A549 (cell line): Measurements from ENCODE around the gene ASZ1. TPM values are rescaled to one million over a fixed set of nuclear protein-coding genes. Genes with fewer than 3 reads are reported as not detected.

ENCODE experiments used
- ATAC-seq, 2 experiments: fragments of 200-7000 bp in 1 of 2; fragments of >200 bp in 1 of 2; cut with Nextera tagmentation in 1 of 2; cut with Tn5 transposase in 1 of 2; 3 replicates each; pipeline versions ENCODE4 v1.8.0 to v1.9.1; 2018 to 2020; ENCODE audit warnings: mild to moderate bottlenecking in 1 of 2, moderate library complexity in 1 of 2
- CTCF ChIA-PET: fragments of 300-600 bp; sonication (Branson Sonifier 250); formaldehyde crosslinking; extraction: SDS; loops from one replicate; lab custom pipeline; 2021; ENCODE audit warnings: antibody characterized with exemption, inconsistent platforms; lab: Yijun Ruan, JAX
- POLR2A ChIA-PET: fragments of 350-600 bp; formaldehyde crosslinking; extraction: SDS; loops from one replicate; lab custom pipeline; 2021; ENCODE audit warnings: antibody characterized with exemption, inconsistent platforms; lab: Yijun Ruan, JAX
- DNase-seq, 2 experiments: peaks; one replicate each; pipeline versions ENCODE4 v3.0.0 to v3.0.0-alpha.2; 2011 to 2016; ENCODE audit warnings: low read depth in 1 of 2, low spot score in 1 of 2
- FAIRE-seq: peaks from 2 replicates; lab custom pipeline; 2011; peaks lifted over from hg19 to GRCh38; lab: Jason Lieb, UNC
- H3K27ac ChIP-seq, 2 experiments: fragments of >200 bp; sonication (Bioruptor Twin); formaldehyde crosslinking; 3 replicates each; pipeline ENCODE4 v1.5.1; 2016 to 2017
- H3K4me1 ChIP-seq: fragments of >200 bp; sonication (Bioruptor Twin); formaldehyde crosslinking; 3 replicates; pipeline ENCODE4 v1.6.1; 2016
- H3K4me2 ChIP-seq: fragments of >200 bp; sonication (Bioruptor Twin); formaldehyde crosslinking; 3 replicates; pipeline ENCODE4 v1.6.1; 2016
- H3K4me3 ChIP-seq: fragments of >200 bp; sonication (Bioruptor Twin); formaldehyde crosslinking; 3 replicates; pipeline ENCODE4 v1.5.1; 2016
- H3K9me3 ChIP-seq: fragments of >200 bp; sonication (Bioruptor Twin); formaldehyde crosslinking; 3 replicates; pipeline ENCODE4 v1.6.1; 2016
- BCL3 ChIP-seq: fragments of >200 bp; sonication (Bioruptor Twin); formaldehyde crosslinking; IDR thresholded peaks from 3 replicates; pipeline ENCODE4 v1.6.1; 2016
- CEBPB ChIP-seq, 2 experiments: fragments of >200 bp in 1 of 2; sonication (Bioruptor Twin) in 1 of 2; formaldehyde crosslinking in 1 of 2; IDR thresholded peaks; 2 replicates each; pipeline ENCODE4 v1.6.1; 2012 to 2016
- EHMT2 ChIP-seq: fragments of 200-600 bp; sonication (generic); IDR thresholded peaks from 2 replicates; pipeline ENCODE4 v1.6.1; 2016; ENCODE audit warnings: antibody characterized with exemption, low read depth, mild to moderate bottlenecking, moderate library complexity
- EP300 ChIP-seq, 2 experiments: fragments of >200 bp; sonication (Bioruptor Twin); formaldehyde crosslinking; IDR thresholded peaks; 2 replicates in 1 of 2; 3 replicates in 1 of 2; pipeline ENCODE4 v1.6.1; 2016 to 2017
- FOSL2 ChIP-seq, 2 experiments: fragments of 450-650 bp in 1 of 2; fragments of >200 bp in 1 of 2; sonication (Bioruptor Twin) in 1 of 2; formaldehyde crosslinking; IDR thresholded peaks; 2 replicates each; pipeline versions ENCODE4 v1.5.0 to v1.6.1; 2016 to 2020; ENCODE audit warnings: mild to moderate bottlenecking in 1 of 2, moderate library complexity in 1 of 2
- FOXS1 ChIP-seq: fragments of 250-450 bp; sonication (Bioruptor Pico); IDR thresholded peaks from 2 replicates; pipeline ENCODE4 v1.5.0; 2020; ENCODE audit warnings: mild to moderate bottlenecking, moderate library complexity
- GATA3 ChIP-seq: IDR thresholded peaks from 2 replicates; pipeline ENCODE4 v1.6.1; 2012; ENCODE audit warnings: borderline replicate concordance
- HDAC2 ChIP-seq: fragments of 200-600 bp; sonication (generic); IDR thresholded peaks from 2 replicates; pipeline ENCODE4 v1.6.1; 2016
- HEYL ChIP-seq: fragments of 250-450 bp; sonication (Bioruptor Pico); IDR thresholded peaks from 2 replicates; pipeline ENCODE4 v1.8.0; 2021; ENCODE audit warnings: mild to moderate bottlenecking, moderate library complexity
- HMGXB4 ChIP-seq: fragments of 250-450 bp; sonication (Bioruptor Pico); IDR thresholded peaks from 2 replicates; pipeline ENCODE4 v1.5.0; 2021; ENCODE audit warnings: mild to moderate bottlenecking, moderate library complexity, borderline replicate concordance
- HOXB5 ChIP-seq: fragments of 250-450 bp; sonication (Bioruptor Pico); IDR thresholded peaks from 2 replicates; pipeline ENCODE4 v1.5.0; 2020; ENCODE audit warnings: mild to moderate bottlenecking, moderate library complexity
- KDM5A ChIP-seq: fragments of 200-600 bp; sonication (generic); IDR thresholded peaks from 2 replicates; pipeline ENCODE4 v1.6.1; 2016; ENCODE audit warnings: antibody characterized with exemption, mild to moderate bottlenecking
- NFE2L2 ChIP-seq: fragments of 150-350 bp; conservative IDR thresholded peaks from 2 replicates; pipeline ENCODE4 v1.6.1; 2014; ENCODE audit warnings: low read length
- NR3C1 ChIP-seq: fragments of >200 bp; sonication (Bioruptor Twin); formaldehyde crosslinking; IDR thresholded peaks from 3 replicates; pipeline ENCODE4 v1.6.1; 2017
- PBX3 ChIP-seq: IDR thresholded peaks from 2 replicates; pipeline ENCODE4 v1.6.1; 2012
- PHF8 ChIP-seq: fragments of 200-600 bp; sonication (generic); IDR thresholded peaks from 2 replicates; pipeline ENCODE4 v1.6.1; 2016; ENCODE audit warnings: low read depth, mild to moderate bottlenecking, antibody characterized with exemption, moderate library complexity, borderline replicate concordance
- RAD21 ChIP-seq, 2 experiments: fragments of >200 bp in 1 of 2; sonication (Bioruptor Twin) in 1 of 2; formaldehyde crosslinking in 1 of 2; IDR thresholded peaks in 1 of 2; conservative IDR thresholded peaks in 1 of 2; 2 replicates in 1 of 2; 3 replicates in 1 of 2; pipeline ENCODE4 v1.6.1; 2012 to 2018; ENCODE audit warnings: inconsistent platforms in 1 of 2
- RNF2 ChIP-seq: fragments of 200-600 bp; sonication (generic); IDR thresholded peaks from 2 replicates; pipeline ENCODE4 v1.6.1; 2016; ENCODE audit warnings: low read depth, mild to moderate bottlenecking, antibody characterized with exemption, moderate library complexity, borderline replicate concordance
- USF2 ChIP-seq: fragments of 450-650 bp; IDR thresholded peaks from 2 replicates; pipeline ENCODE4 v1.6.1; 2014; ENCODE audit warnings: antibody characterized with exemption
- ZFP36 ChIP-seq: fragments of 450-650 bp; IDR thresholded peaks from 2 replicates; pipeline ENCODE4 v1.6.1; 2014; ENCODE audit warnings: borderline replicate concordance; ENCODE audit not compliant: partially characterized antibody
- WGBS: methylation state at CpG from one replicate; pipeline ENCODE4 v1.1.6; 2017; ENCODE audit errors: missing lambda C conversion rate; 5-methylcytosine and 5-hydroxymethylcytosine counted together
- polyA plus RNA-seq, 4 experiments: library from polyadenylated mRNA; depleted of rRNA in 3 of 4; stranded (reverse); fragments of >200 nt; fragmentation: RNase III in 1 of 4; extraction: RNeasy Plus Mini Kit Qiagen cat#74134 plus additional on column Dnase treatment in 1 of 4; gene quantifications; 2 replicates in 3 of 4; 3 replicates in 1 of 4; pipeline ENCODE4 v1.2.3, GENCODE V29; 2011 to 2017

Gene ASZ1
- polyA plus RNA-seq, 2 of the 4 experiments (the other 2 are of a cell fraction): not detected

GRCh38 chr7:117412946-117413559 is 14.2 kb downstream of the ASZ1 start:
- no peak for FAIRE-seq
- TF ChIP-seq ZFP36: no peak
- TF ChIP-seq HMGXB4 (CRISPR knock-in tag): no peak
- no peak for TF ChIP-seq RNF2
- TF ChIP-seq HDAC2: no peak
- TF ChIP-seq FOSL2 (IDR thresholded peaks at IDR 0.05): no peak
- TF ChIP-seq FOSL2 (CRISPR knock-in tag; IDR thresholded peaks at IDR 0.05): no peak
- TF ChIP-seq NFE2L2: no peak
- TF ChIP-seq HOXB5 (CRISPR knock-in tag): no peak
- no peak for TF ChIP-seq CEBPB (IDR thresholded peaks at IDR 0.05)
- TF ChIP-seq USF2: no peak
- TF ChIP-seq RAD21 (conservative IDR thresholded peaks at IDR 0.05 in 1 of 2, IDR thresholded peaks at IDR 0.05 in 1 of 2): no peak
- TF ChIP-seq GATA3: no peak
- TF ChIP-seq HEYL (CRISPR knock-in tag): no peak
- WGBS: 65% methylated on average over 3 of the region's 3 CpGs
- ChIA-PET CTCF (no interaction called here), POLR2A (no interaction called here)
- Histone ChIP-seq H3K4me3 (no peak overlapping the region), H3K4me2 (no peak overlapping the region), H3K9me3 (no peaks in the 10 kb centered on the region), H3K27ac (no peak overlapping the region), H3K4me1 (no peaks in the 10 kb centered on the region)
- no peak for ATAC-seq
- DNase-seq: no peak

- Histone ChIP-seq H3K4me1 (no peaks in the 10 kb centered on the region), H3K4me2 (no peak overlapping the region), H3K4me3 (no peak overlapping the region), H3K27ac (no peak overlapping the region), H3K9me3 (no peaks in the 10 kb centered on the region)
- no peak for TF ChIP-seq KDM5A
- TF ChIP-seq USF2: no peak
- no peak for TF ChIP-seq FOXS1
- TF ChIP-seq PHF8: no peak
- TF ChIP-seq BCL3: no peak
- no peak for TF ChIP-seq RAD21 (conservative IDR thresholded peaks at IDR 0.05 in 1 of 2, IDR thresholded peaks at IDR 0.05 in 1 of 2)
- TF ChIP-seq EHMT2: no peak
- TF ChIP-seq NR3C1: no peak
- no peak for TF ChIP-seq EP300 (IDR thresholded peaks at IDR 0.05)
- TF ChIP-seq HOXB5 (CRISPR knock-in tag): no peak
- TF ChIP-seq PBX3: no peak
- ChIA-PET POLR2A (no interaction called here), CTCF (interaction anchor here (1.2 kb wide), 1 partner anchor 13 kb away, joined by 4 read pairs; no protein-coding TSS in a partner anchor)
- WGBS: 78% methylated on average over 1 of the region's 1 CpG
- DNase-seq (no peak), FAIRE-seq (peak; percentile 13), ATAC-seq (no peak)
These were observed 14.9 kb downstream of the ASZ1 start for GRCh38 chr7:117412390-117412789.
